DOHH2 (cell line): Measurements from ENCODE around the gene S100A8.

Source experiments
- CTCF ChIP-seq: fragments of 200-600 bp; sonication (generic); IDR thresholded peaks from one replicate; pipeline ENCODE4 v1.5.1; 2014; ENCODE audit warnings: antibody characterized with exemption, mild to moderate bottlenecking, low read depth, low read length; ENCODE audit not compliant: poor library complexity, severe bottlenecking
- EZH2phosphoT487 ChIP-seq: fragments of 200-600 bp; sonication (generic); IDR thresholded peaks from 2 replicates; pipeline ENCODE4 v1.6.1; 2017; ENCODE audit warnings: borderline replicate concordance, mild to moderate bottlenecking, antibody characterized with exemption, low read length, moderate library complexity, mixed read lengths

GRCh38 chr1:153375511-153375910 is 15.4 kb downstream of the S100A8 start, which contains the start of gene S100A12:
- TF ChIP-seq CTCF (no peak), EZH2phosphoT487 (no peak)
